Endodermal cell (in vitro differentiated cells): Measurements from ENCODE around the gene EHD4. TPM values are rescaled to one million over a fixed set of nuclear protein-coding genes. Genes with fewer than 3 reads are reported as not detected.

Source experiments
- DNase-seq: peaks from one replicate; pipeline ENCODE4 v3.0.0-alpha.2; 2017
- H3K27ac ChIP-seq: 2 replicates; pipeline ENCODE4 v1.5.1; 2013; ENCODE audit warnings: mild to moderate bottlenecking, low read depth, low read length, moderate library complexity
- H3K27me3 ChIP-seq: 2 replicates; pipeline ENCODE4 v1.6.1; 2013; ENCODE audit warnings: mild to moderate bottlenecking, low read length, moderate library complexity; ENCODE audit not compliant: insufficient read depth, control insufficient read depth, poor library complexity, severe bottlenecking
- H3K36me3 ChIP-seq: 2 replicates; pipeline ENCODE4 v1.7.0; 2013; ENCODE audit warnings: mild to moderate bottlenecking, low read length, moderate library complexity; ENCODE audit not compliant: control insufficient read depth, insufficient read depth
- H3K4me1 ChIP-seq: one replicate; pipeline ENCODE4 v1.7.0; 2013; ENCODE audit warnings: low read length; ENCODE audit not compliant: control insufficient read depth, insufficient read depth
- H3K4me3 ChIP-seq: 2 replicates; pipeline ENCODE4 v1.5.1; 2013; ENCODE audit warnings: mild to moderate bottlenecking, low read length, moderate library complexity
- H3K9ac ChIP-seq: 2 replicates; pipeline ENCODE4 v1.6.1; 2013; ENCODE audit warnings: mild to moderate bottlenecking, low read length, moderate library complexity; ENCODE audit not compliant: poor library complexity, severe bottlenecking; ENCODE audit errors: extremely low read depth
- H3K9me3 ChIP-seq: 2 replicates; pipeline ENCODE4 v1.6.1; 2013; ENCODE audit warnings: mild to moderate bottlenecking, low read length, moderate library complexity; ENCODE audit not compliant: control insufficient read depth
- H3K27ac Mint-ChIP-seq: 2 replicates; pipeline ENCODE4 v1.8.0; 2020; ENCODE audit warnings: mixed read lengths
- H3K27me3 Mint-ChIP-seq: 2 replicates; pipeline ENCODE4 v1.8.0; 2021; ENCODE audit warnings: mild to moderate bottlenecking, mixed read lengths; ENCODE audit not compliant: insufficient read depth
- H3K36me3 Mint-ChIP-seq: 2 replicates; pipeline ENCODE4 v1.8.0; 2020; ENCODE audit warnings: low read depth, mixed read lengths
- H3K4me1 Mint-ChIP-seq: 2 replicates; pipeline ENCODE4 v1.8.0; 2020; ENCODE audit warnings: mixed read lengths
- H3K4me3 Mint-ChIP-seq: 2 replicates; pipeline ENCODE4 v1.8.0; 2020; ENCODE audit warnings: mild to moderate bottlenecking, moderate library complexity, mixed read lengths
- H3K9me3 Mint-ChIP-seq: 2 replicates; pipeline ENCODE4 v1.8.0; 2020; ENCODE audit warnings: mild to moderate bottlenecking, mixed read lengths
- WGBS, 2 experiments: methylation state at CpG; one replicate each; pipeline versions ENCODE4 v1.1.5 to v1.1.7; 2013; ENCODE audit warnings: missing lambda C conversion rate in 2 of 2, mixed read lengths in 1 of 2; ENCODE audit not compliant: insufficient coverage in 1 of 2, insufficient read length in 1 of 2; 5-methylcytosine and 5-hydroxymethylcytosine counted together
- total RNA-seq, 2 donors: library from RNA; stranded (reverse); fragmentation: NEBNext Ultra II Directional in 1 of 2; extraction: Animal tissue kit (Norgen Biotek cat#: 25700) in 1 of 2; gene quantifications; 2 replicates in 1 of 2; 3 replicates in 1 of 2; pipeline ENCODE4 v1.2.1, GENCODE V29; 2021
- TF ChIP-seq, protein P1 (sequence below): fragments of 200-600 bp; sonication (generic); conservative IDR thresholded peaks from 2 replicates; pipeline ENCODE4 v1.5.0; 2021; ENCODE audit warnings: antibody characterized with exemption, mild to moderate bottlenecking

Gene EHD4
- total RNA-seq, 2 donors from 2014 or later: 16.9 to 17.3 TPM

DNA sequence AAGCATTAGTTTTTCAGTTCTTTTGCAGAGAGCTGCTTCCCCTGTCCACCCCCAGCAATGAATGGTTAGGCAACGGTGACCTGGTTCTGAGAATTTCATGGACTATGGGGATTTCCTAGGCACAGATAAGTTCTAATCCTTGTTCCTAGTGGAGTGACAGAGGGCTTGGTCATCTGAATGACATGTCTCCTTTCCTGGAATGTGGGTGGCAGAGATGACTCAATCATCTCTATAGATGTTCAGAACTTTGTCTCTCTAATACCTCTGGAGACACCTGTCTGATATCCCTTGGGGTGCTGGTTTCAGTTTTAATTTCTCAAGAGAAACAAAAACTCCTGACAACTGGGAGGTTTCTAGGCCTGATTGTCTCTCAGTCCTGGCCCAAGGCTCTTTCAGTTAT lies 38.1 kb upstream of the EHD4 start:
- no peak for DNase-seq
- Mint-ChIP-seq H3K36me3 (no peaks in the 10 kb centered on the region), H3K4me1 (peaks cover 6% of the 10 kb centered on the region), H3K27ac (no peak overlapping the region), H3K9me3 (no peaks in the 10 kb centered on the region), H3K4me3 (no peak overlapping the region), H3K27me3 (peaks cover 9% of the 10 kb centered on the region)
- Histone ChIP-seq H3K27me3 (peaks cover 4% of the 10 kb centered on the region), H3K4me3 (no peak overlapping the region), H3K9ac (no peak overlapping the region), H3K9me3 (no peaks in the 10 kb centered on the region), H3K27ac (no peak overlapping the region), H3K4me1 (no peaks in the 10 kb centered on the region), H3K36me3 (no peaks in the 10 kb centered on the region)
- WGBS, 2 experiments: 43 to 60% methylated on average over 1 of the region's 1 CpG
- TF ChIP-seq, protein P1, sequence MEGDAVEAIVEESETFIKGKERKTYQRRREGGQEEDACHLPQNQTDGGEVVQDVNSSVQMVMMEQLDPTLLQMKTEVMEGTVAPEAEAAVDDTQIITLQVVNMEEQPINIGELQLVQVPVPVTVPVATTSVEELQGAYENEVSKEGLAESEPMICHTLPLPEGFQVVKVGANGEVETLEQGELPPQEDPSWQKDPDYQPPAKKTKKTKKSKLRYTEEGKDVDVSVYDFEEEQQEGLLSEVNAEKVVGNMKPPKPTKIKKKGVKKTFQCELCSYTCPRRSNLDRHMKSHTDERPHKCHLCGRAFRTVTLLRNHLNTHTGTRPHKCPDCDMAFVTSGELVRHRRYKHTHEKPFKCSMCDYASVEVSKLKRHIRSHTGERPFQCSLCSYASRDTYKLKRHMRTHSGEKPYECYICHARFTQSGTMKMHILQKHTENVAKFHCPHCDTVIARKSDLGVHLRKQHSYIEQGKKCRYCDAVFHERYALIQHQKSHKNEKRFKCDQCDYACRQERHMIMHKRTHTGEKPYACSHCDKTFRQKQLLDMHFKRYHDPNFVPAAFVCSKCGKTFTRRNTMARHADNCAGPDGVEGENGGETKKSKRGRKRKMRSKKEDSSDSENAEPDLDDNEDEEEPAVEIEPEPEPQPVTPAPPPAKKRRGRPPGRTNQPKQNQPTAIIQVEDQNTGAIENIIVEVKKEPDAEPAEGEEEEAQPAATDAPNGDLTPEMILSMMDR: no peak

DNA sequence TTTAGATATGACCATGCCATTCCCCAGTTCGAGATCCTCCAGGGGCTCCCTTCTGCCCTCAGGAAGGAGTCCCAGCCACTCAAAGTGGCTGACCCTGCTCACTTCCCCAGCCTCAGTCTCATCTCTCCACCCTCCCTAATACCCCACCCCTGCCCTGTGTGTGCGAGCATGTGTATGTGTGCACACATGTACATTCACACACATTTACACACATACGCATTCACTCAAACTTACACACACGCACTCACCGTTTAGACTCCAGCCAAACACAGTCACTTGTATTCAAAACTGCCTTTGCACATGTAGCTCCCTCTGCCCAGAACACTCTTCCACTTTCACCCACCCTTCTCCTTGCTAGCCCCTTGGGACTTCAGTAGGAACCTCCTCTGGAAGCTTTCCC lies 37.1 kb upstream of the EHD4 start:
- H3K27me3 ChIP-seq: peaks cover 4% of the 10 kb centered on the region
- DNase-seq: no peak
- no peak overlapping the region for H3K9ac ChIP-seq
- H3K36me3 Mint-ChIP-seq: no peaks in the 10 kb centered on the region
- H3K9me3 ChIP-seq: no peaks in the 10 kb centered on the region
- no peak overlapping the region for H3K27ac ChIP-seq
- peaks cover 9% of the 10 kb centered on the region for H3K27me3 Mint-ChIP-seq
- H3K27ac Mint-ChIP-seq: no peak overlapping the region
- H3K4me1 Mint-ChIP-seq: peaks cover 6% of the 10 kb centered on the region
- no peaks in the 10 kb centered on the region for H3K4me1 ChIP-seq
- TF ChIP-seq, protein P1: no peak
- no peak overlapping the region for H3K4me3 ChIP-seq
- H3K36me3 ChIP-seq: no peaks in the 10 kb centered on the region
- WGBS, 2 experiments: 86 to 89% methylated on average over 3 to 5 of the region's 5 CpGs
- no peak overlapping the region for H3K4me3 Mint-ChIP-seq
- no peaks in the 10 kb centered on the region for H3K9me3 Mint-ChIP-seq

DNA sequence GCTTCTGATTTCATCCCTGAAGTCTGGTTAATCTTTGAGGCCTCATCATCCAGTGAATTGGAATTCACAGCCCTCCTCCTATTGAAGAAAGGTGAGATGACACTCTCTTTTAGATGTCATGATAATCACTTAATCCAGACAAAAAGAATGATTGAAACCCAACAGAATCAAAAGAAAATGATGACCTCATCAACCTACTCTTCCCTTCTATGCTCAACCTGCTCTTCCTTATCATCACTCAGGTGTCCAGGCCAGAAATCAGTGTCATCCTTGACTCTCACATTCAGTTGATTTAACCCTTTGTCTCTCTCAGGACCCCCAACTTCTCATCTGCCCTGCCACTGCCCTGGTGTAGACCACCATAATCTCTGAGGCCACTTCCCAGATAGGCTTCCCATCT lies 36.7 kb upstream of the EHD4 start:
- Mint-ChIP-seq H3K27ac (no peak overlapping the region), H3K4me3 (no peak overlapping the region), H3K4me1 (peaks cover 6% of the 10 kb centered on the region), H3K36me3 (no peaks in the 10 kb centered on the region), H3K27me3 (peaks cover 9% of the 10 kb centered on the region), H3K9me3 (no peaks in the 10 kb centered on the region)
- Histone ChIP-seq H3K27ac (no peak overlapping the region), H3K9ac (no peak overlapping the region), H3K27me3 (peaks cover 4% of the 10 kb centered on the region), H3K4me1 (no peaks in the 10 kb centered on the region), H3K36me3 (no peaks in the 10 kb centered on the region), H3K9me3 (no peaks in the 10 kb centered on the region), H3K4me3 (no peak overlapping the region)
- no peak for DNase-seq
- TF ChIP-seq, protein P1: no peak
